HepG2 (cell line): ENCODE data around the gene CAT. TPM values are rescaled to one million over a fixed set of nuclear protein-coding genes. Genes with fewer than 3 reads are reported as not detected.
A peak's percentile ranks its signal among the peaks of the same experiment; 100 is the strongest.

Experiments
- HNF4A ChIP-seq: sonication (generic); formaldehyde crosslinking; IDR thresholded peaks from 2 replicates; pipeline ENCODE4 v1.4.0; 2020; ENCODE audit warnings: missing genetic modification reagents
- NCOA5 ChIP-seq: sonication (generic); formaldehyde crosslinking; IDR thresholded peaks from 2 replicates; pipeline ENCODE4 v1.4.0; 2020; ENCODE audit warnings: missing genetic modification reagents
- RARA ChIP-seq: IDR thresholded peaks from 2 replicates; pipeline ENCODE4 v1.6.1; 2016; ENCODE audit warnings: missing genetic modification reagents, missing compliant biosample characterization
- ZNF570 ChIP-seq: sonication (generic); formaldehyde crosslinking; IDR thresholded peaks from 2 replicates; pipeline ENCODE4 v1.4.0; 2020; ENCODE audit warnings: mild to moderate bottlenecking, missing genetic modification reagents, borderline replicate concordance
- ZNF782 ChIP-seq: sonication (generic); formaldehyde crosslinking; IDR thresholded peaks from 2 replicates; pipeline ENCODE4 v1.4.0; 2020; ENCODE audit warnings: missing genetic modification reagents, mild to moderate bottlenecking, borderline replicate concordance
- ZZZ3 ChIP-seq: sonication (generic); formaldehyde crosslinking; IDR thresholded peaks from 2 replicates; pipeline ENCODE4 v1.4.0; 2020; ENCODE audit warnings: missing genetic modification reagents, mild to moderate bottlenecking, borderline replicate concordance
- polyA plus RNA-seq, 8 experiments: library from polyadenylated mRNA; depleted of rRNA in 3 of 8; stranded (reverse) in 7 of 8; unstranded in 1 of 8; fragments of >200 nt; fragmentation: Illumina TruSeq in 4 of 8; extraction: Trizol in 4 of 8; gene quantifications; 2 replicates each; pipeline versions ENCODE4 v1.2.1 to v1.2.3, GENCODE V29; 2011 to 2016; ENCODE audit warnings: low read depth in 4 of 8, missing spikeins in 1 of 8, mixed read lengths in 1 of 8; ENCODE audit not compliant: insufficient read depth in 1 of 8
- total RNA-seq, 5 experiments: library from RNA; depleted of rRNA; stranded (reverse); fragments of >200 nt; fragmentation: Illumina TruSeq; extraction: Trizol; gene quantifications; 2 replicates each; pipeline ENCODE4 v1.2.3, GENCODE V29; 2016; ENCODE audit warnings: low read depth in 1 of 5
- TF ChIP-seq, protein P1 (sequence below): sonication (generic); formaldehyde crosslinking; IDR thresholded peaks from 2 replicates; pipeline ENCODE4 v1.4.0; 2020; ENCODE audit warnings: missing genetic modification reagents
- TF ChIP-seq, protein P2 (sequence below): sonication (generic); formaldehyde crosslinking; IDR thresholded peaks from 2 replicates; pipeline ENCODE4 v1.4.0; 2020; ENCODE audit warnings: missing genetic modification reagents, borderline replicate concordance
- TF ChIP-seq, protein P3 (sequence below): sonication (generic); formaldehyde crosslinking; IDR thresholded peaks from 2 replicates; pipeline ENCODE4 v1.4.0; 2020; ENCODE audit warnings: mild to moderate bottlenecking, missing genetic modification reagents, borderline replicate concordance
- TF ChIP-seq, protein P4 (sequence below): sonication (generic); formaldehyde crosslinking; IDR thresholded peaks from 2 replicates; pipeline ENCODE4 v1.4.0; 2020; ENCODE audit warnings: missing genetic modification reagents, mild to moderate bottlenecking, borderline replicate concordance
- TF ChIP-seq, protein P5 (sequence below): sonication (generic); formaldehyde crosslinking; IDR thresholded peaks from 2 replicates; pipeline ENCODE4; 2020; ENCODE audit warnings: missing genetic modification reagents, mild to moderate bottlenecking, borderline replicate concordance

The CAT gene
- total and polyA plus RNA-seq, 2 of the 13 experiments (the other 11 are each of a cell fraction or from before 2014, with no cell fraction given): 107 to 136 TPM

DNA sequence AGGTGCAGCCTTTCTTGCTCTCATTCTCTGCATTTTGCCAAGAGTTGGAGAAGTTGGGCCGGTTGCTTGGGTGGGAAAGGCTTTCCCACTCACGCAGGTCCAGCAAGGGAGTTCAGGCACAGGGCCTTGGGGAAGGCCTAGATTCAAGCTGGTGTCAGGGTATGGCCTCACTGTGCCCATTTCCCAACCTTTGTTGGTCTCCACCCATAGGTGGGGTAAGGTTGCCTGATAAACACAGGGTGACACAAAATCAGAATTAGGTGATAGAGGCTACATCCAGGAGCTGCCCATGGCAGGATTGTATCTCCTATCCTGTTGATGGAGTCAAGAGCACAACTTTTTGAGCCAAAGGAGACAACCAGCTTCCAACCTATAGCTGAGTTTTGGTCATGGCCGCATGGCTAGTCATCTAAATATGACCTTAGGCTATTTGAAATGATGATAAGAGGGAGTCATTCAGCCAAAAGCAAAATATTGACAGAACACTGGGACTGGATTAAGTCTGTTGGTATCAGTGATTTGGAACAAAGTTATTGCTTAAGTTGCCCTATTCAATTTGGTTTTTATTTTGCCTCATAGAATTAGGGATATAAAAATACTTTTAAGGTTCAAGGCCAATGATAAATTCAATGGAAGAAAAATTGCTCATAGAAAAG is 20.9 kb downstream of the CAT start (continued):
- TF ChIP-seq, protein P1, sequence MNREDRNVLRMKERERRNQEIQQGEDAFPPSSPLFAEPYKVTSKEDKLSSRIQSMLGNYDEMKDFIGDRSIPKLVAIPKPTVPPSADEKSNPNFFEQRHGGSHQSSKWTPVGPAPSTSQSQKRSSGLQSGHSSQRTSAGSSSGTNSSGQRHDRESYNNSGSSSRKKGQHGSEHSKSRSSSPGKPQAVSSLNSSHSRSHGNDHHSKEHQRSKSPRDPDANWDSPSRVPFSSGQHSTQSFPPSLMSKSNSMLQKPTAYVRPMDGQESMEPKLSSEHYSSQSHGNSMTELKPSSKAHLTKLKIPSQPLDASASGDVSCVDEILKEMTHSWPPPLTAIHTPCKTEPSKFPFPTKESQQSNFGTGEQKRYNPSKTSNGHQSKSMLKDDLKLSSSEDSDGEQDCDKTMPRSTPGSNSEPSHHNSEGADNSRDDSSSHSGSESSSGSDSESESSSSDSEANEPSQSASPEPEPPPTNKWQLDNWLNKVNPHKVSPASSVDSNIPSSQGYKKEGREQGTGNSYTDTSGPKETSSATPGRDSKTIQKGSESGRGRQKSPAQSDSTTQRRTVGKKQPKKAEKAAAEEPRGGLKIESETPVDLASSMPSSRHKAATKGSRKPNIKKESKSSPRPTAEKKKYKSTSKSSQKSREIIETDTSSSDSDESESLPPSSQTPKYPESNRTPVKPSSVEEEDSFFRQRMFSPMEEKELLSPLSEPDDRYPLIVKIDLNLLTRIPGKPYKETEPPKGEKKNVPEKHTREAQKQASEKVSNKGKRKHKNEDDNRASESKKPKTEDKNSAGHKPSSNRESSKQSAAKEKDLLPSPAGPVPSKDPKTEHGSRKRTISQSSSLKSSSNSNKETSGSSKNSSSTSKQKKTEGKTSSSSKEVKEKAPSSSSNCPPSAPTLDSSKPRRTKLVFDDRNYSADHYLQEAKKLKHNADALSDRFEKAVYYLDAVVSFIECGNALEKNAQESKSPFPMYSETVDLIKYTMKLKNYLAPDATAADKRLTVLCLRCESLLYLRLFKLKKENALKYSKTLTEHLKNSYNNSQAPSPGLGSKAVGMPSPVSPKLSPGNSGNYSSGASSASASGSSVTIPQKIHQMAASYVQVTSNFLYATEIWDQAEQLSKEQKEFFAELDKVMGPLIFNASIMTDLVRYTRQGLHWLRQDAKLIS (CRISPR knock-in tag): no peak
- TF ChIP-seq NCOA5 (CRISPR knock-in tag): no peak
- TF ChIP-seq RARA: no peak
- TF ChIP-seq ZZZ3 (CRISPR knock-in tag): no peak
- TF ChIP-seq ZNF570 (CRISPR knock-in tag): no peak
- no peak for TF ChIP-seq ZNF782 (CRISPR knock-in tag)
- TF ChIP-seq HNF4A (CRISPR knock-in tag): 0 out of 2 replicates have a peak, but pooled peaks have one; percentile 16
- TF ChIP-seq, protein P2, sequence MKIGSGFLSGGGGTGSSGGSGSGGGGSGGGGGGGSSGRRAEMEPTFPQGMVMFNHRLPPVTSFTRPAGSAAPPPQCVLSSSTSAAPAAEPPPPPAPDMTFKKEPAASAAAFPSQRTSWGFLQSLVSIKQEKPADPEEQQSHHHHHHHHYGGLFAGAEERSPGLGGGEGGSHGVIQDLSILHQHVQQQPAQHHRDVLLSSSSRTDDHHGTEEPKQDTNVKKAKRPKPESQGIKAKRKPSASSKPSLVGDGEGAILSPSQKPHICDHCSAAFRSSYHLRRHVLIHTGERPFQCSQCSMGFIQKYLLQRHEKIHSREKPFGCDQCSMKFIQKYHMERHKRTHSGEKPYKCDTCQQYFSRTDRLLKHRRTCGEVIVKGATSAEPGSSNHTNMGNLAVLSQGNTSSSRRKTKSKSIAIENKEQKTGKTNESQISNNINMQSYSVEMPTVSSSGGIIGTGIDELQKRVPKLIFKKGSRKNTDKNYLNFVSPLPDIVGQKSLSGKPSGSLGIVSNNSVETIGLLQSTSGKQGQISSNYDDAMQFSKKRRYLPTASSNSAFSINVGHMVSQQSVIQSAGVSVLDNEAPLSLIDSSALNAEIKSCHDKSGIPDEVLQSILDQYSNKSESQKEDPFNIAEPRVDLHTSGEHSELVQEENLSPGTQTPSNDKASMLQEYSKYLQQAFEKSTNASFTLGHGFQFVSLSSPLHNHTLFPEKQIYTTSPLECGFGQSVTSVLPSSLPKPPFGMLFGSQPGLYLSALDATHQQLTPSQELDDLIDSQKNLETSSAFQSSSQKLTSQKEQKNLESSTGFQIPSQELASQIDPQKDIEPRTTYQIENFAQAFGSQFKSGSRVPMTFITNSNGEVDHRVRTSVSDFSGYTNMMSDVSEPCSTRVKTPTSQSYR (CRISPR knock-in tag): no peak
- TF ChIP-seq, protein P3, sequence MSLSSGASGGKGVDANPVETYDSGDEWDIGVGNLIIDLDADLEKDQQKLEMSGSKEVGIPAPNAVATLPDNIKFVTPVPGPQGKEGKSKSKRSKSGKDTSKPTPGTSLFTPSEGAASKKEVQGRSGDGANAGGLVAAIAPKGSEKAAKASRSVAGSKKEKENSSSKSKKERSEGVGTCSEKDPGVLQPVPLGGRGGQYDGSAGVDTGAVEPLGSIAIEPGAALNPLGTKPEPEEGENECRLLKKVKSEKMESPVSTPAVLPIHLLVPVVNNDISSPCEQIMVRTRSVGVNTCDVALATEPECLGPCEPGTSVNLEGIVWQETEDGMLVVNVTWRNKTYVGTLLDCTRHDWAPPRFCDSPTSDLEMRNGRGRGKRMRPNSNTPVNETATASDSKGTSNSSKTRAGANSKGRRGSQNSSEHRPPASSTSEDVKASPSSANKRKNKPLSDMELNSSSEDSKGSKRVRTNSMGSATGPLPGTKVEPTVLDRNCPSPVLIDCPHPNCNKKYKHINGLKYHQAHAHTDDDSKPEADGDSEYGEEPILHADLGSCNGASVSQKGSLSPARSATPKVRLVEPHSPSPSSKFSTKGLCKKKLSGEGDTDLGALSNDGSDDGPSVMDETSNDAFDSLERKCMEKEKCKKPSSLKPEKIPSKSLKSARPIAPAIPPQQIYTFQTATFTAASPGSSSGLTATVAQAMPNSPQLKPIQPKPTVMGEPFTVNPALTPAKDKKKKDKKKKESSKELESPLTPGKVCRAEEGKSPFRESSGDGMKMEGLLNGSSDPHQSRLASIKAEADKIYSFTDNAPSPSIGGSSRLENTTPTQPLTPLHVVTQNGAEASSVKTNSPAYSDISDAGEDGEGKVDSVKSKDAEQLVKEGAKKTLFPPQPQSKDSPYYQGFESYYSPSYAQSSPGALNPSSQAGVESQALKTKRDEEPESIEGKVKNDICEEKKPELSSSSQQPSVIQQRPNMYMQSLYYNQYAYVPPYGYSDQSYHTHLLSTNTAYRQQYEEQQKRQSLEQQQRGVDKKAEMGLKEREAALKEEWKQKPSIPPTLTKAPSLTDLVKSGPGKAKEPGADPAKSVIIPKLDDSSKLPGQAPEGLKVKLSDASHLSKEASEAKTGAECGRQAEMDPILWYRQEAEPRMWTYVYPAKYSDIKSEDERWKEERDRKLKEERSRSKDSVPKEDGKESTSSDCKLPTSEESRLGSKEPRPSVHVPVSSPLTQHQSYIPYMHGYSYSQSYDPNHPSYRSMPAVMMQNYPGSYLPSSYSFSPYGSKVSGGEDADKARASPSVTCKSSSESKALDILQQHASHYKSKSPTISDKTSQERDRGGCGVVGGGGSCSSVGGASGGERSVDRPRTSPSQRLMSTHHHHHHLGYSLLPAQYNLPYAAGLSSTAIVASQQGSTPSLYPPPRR: 0 out of 2 replicates have a peak, but pooled peaks have one; percentile 28
- TF ChIP-seq, protein P4, sequence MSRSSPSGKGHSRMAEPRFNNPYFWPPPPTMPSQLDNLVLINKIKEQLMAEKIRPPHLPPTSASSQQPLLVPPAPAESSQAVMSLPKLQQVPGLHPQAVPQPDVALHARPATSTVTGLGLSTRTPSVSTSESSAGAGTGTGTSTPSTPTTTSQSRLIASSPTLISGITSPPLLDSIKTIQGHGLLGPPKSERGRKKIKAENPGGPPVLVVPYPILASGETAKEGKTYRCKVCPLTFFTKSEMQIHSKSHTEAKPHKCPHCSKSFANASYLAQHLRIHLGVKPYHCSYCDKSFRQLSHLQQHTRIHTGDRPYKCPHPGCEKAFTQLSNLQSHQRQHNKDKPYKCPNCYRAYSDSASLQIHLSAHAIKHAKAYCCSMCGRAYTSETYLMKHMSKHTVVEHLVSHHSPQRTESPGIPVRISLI (CRISPR knock-in tag): no peak
- TF ChIP-seq, protein P5, sequence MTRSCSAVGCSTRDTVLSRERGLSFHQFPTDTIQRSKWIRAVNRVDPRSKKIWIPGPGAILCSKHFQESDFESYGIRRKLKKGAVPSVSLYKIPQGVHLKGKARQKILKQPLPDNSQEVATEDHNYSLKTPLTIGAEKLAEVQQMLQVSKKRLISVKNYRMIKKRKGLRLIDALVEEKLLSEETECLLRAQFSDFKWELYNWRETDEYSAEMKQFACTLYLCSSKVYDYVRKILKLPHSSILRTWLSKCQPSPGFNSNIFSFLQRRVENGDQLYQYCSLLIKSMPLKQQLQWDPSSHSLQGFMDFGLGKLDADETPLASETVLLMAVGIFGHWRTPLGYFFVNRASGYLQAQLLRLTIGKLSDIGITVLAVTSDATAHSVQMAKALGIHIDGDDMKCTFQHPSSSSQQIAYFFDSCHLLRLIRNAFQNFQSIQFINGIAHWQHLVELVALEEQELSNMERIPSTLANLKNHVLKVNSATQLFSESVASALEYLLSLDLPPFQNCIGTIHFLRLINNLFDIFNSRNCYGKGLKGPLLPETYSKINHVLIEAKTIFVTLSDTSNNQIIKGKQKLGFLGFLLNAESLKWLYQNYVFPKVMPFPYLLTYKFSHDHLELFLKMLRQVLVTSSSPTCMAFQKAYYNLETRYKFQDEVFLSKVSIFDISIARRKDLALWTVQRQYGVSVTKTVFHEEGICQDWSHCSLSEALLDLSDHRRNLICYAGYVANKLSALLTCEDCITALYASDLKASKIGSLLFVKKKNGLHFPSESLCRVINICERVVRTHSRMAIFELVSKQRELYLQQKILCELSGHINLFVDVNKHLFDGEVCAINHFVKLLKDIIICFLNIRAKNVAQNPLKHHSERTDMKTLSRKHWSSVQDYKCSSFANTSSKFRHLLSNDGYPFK: no peak
